Umbilical cord (tissue), 2 donors: Measurements from ENCODE around the gene ZFYVE9. TPM values are rescaled to one million over a fixed set of nuclear protein-coding genes. Genes with fewer than 3 reads are reported as not detected.
"Not testable (repeated sequence)": the region's sequence is repeated elsewhere in the genome, so short reads cannot be mapped to it uniquely, and the experiment has no call there.

Source experiments
- DNase-seq: peaks from one replicate; pipeline ENCODE4 v3.0.0-alpha.2; 2015; ENCODE audit warnings: low spot score
- total RNA-seq: library from RNA; depleted of rRNA; stranded (reverse); fragments of >200 nt; gene quantifications from one replicate; pipeline ENCODE4 v1.2.3, GENCODE V29; 2014; ENCODE audit warnings: low replicate concordance; ENCODE audit not compliant: insufficient read depth

ZFYVE9 gene
- total RNA-seq, 1 donor from 2014 or later: 27.9 TPM

GRCh38 chr1:52191395-52191965 is 49.6 kb downstream of the ZFYVE9 start:
- no peak for DNase-seq

GRCh38 chr1:52192024-52192423 is 50.1 kb downstream of the ZFYVE9 start:
- no peak for DNase-seq

- DNase-seq: no peak
Observed at GRCh38 chr1:52192436-52192835, 50.5 kb downstream of the ZFYVE9 start.

GRCh38 chr1:52193985-52194384 is 52.1 kb downstream of the ZFYVE9 start:
- no peak for DNase-seq

- no peak for DNase-seq
Observed at GRCh38 chr1:52195161-52195560, 53.3 kb downstream of the ZFYVE9 start.

- peak; percentile 13 for DNase-seq
Observed at GRCh38 chr1:52203935-52204625, 62.2 kb downstream of the ZFYVE9 start.

- no peak for DNase-seq
Observed at GRCh38 chr1:52204696-52205095, 62.8 kb downstream of the ZFYVE9 start.

GRCh38 chr1:52206686-52207085 is 64.8 kb downstream of the ZFYVE9 start:
- DNase-seq: not testable (repeated sequence)

GRCh38 chr1:52209429-52209828 is 67.5 kb downstream of the ZFYVE9 start:
- no peak for DNase-seq

GRCh38 chr1:52210044-52210443 is 68.2 kb downstream of the ZFYVE9 start:
- no peak for DNase-seq

- DNase-seq: no peak
Observed at GRCh38 chr1:52216907-52217458, 75.1 kb downstream of the ZFYVE9 start.

- DNase-seq: no peak
Observed at GRCh38 chr1:52225174-52225573, 83.3 kb downstream of the ZFYVE9 start.

- no peak for DNase-seq
Observed at GRCh38 chr1:52229494-52229893, 87.6 kb downstream of the ZFYVE9 start.

GRCh38 chr1:52233463-52233862 is 91.6 kb downstream of the ZFYVE9 start:
- DNase-seq: no peak

GRCh38 chr1:52234014-52234413 is 92.1 kb downstream of the ZFYVE9 start:
- DNase-seq: no peak

GRCh38 chr1:52234708-52235107 is 92.8 kb downstream of the ZFYVE9 start:
- DNase-seq: no peak

- DNase-seq: no peak
Observed at GRCh38 chr1:52235646-52236045, 93.8 kb downstream of the ZFYVE9 start.

- no peak for DNase-seq
Observed at GRCh38 chr1:52237430-52237829, 95.5 kb downstream of the ZFYVE9 start.

GRCh38 chr1:52238474-52238873 is 96.6 kb downstream of the ZFYVE9 start:
- DNase-seq: no peak

- DNase-seq: no peak
Observed at GRCh38 chr1:52238887-52239707, 97.2 kb downstream of the ZFYVE9 start.

GRCh38 chr1:52239708-52240001 is 97.8 kb downstream of the ZFYVE9 start:
- no peak for DNase-seq

GRCh38 chr1:52240592-52241210 is 98.8 kb downstream of the ZFYVE9 start:
- no peak for DNase-seq
